Hematopoietic multipotent progenitor cell treated with erythropoietin and hydrocortisone succinate and interleukin-3 and kit ligand, for 17 days (in vitro differentiated cells): ENCODE measurements around the gene PROS1.
"Not testable (repeated sequence)": the region's sequence is repeated elsewhere in the genome, so short reads cannot be mapped to it uniquely, and the experiment has no call there.

Experiments used
- DNase-seq: peaks from one replicate; pipeline ENCODE4 v3.0.0-alpha.2; 2015; ENCODE audit warnings: low spot score

Gene PROS1

DNA sequence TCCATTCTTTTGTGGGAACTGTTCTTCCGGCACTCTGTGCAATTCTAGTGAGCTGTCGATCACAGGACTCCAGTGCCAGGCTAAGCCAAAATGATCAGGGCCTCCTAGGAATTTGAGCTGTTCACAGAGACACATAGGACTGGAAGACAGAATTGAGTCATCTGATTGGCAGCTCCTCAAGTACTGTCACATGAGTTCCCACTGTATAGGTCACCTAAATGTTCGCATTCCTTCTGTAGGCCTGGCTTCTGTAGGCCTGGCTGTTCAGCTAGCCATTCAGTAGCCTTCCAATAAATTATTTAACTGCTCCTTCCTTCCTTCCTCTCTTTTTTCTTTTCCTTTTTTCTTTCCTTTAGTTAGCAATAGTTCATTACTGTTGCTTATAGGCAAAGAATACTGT lies 4.3 kb downstream of the PROS1 start:
- no peak for DNase-seq

DNA sequence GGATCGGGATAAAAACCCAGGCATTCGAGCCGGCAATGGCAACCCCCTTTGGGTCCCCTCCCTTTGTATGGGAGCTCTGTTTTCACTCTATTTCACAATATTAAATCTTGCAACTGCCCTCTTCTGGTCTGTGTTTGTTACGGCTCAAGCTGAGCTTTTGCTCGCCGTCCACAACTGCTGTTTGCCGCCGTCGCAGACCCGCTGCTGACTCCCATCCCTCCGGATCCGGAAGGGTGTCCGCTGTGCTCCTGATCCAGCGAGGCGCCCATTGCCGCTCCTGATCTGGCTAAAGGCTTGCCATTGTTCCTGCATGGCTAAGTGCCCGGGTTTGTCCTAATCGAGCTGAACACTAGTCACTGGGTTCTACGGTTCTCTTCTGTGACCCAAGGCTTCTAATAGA lies 8.6 kb downstream of the PROS1 start:
- not testable (repeated sequence) for DNase-seq

DNA sequence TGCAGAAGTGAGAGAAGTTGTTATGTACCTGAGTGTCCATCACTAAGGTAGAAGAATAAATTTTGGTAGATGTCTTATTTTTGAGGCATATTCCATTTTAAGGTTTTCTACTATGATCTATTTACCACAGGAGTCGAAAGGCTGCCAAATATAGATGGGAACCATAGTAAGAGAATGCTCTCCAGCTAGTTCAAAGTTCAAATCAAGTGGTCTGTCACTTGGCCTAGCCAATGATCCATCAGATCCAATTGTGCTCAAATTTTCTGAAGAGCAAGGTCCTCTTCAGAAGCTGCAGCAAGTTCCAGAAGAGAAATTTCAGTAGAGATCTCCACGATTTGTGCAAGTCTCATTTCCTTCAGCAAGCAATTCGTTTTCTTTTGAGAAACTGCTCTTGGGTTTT lies 10.9 kb downstream of the PROS1 start:
- DNase-seq, result no peak

DNA sequence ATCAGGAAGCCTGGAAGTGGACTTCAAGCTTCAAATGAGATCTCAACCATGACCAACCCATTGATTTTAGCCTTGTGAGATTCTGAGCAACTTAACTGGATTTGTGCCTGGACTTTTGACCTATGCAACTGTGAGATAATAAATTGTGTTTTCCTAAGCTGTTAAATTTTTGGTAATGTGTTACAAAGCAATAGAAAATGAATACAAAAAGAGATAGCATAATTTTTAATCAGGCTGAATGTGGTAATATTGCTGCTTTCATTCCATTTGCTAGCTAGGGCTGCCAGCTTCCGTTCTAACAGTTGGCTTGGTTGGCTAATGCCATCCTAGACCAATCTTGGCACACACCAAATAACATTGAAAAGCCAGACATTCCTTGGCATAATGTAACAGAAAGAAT lies 12.2 kb downstream of the PROS1 start:
- no peak for DNase-seq

DNA sequence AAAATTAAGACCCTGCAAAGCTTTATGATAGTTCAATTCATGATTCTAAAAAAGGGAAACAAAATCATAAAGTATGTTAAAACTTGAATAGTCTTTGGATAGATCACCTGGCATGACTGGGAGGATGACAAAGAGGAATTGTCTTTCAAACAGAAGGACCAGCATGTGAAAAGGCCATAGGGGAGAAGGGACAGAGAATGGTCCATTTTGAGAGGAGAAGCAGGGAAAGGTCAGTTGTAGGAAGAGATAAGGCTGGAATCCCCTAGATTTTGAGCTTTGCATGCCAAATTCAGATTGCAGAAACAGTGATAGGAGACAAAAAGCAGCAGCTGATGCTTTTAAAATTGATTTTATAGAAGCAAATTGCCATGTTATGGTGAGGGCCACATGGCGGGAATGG lies 12.7 kb downstream of the PROS1 start:
- DNase-seq, result no peak

DNA sequence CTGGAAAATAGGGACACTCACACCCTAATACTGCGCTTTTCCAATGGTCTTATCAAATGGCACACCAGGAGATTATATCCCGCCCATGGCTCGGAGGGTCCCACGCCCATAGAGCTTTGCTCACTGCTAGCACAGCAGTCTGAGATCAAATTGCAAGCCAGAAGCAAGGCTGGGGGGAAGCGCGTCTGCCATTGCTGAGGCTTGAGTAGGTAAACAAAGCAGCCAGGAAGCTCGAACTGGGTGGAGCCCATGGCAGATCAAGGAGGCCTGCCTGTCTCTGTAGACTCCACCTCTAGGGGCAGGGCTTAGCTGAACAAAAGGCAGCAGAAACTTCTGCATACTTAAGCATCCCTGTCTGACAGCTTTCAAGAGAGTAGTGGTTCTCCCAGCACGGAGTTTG lies 23.7 kb downstream of the PROS1 start:
- DNase-seq, result not testable (repeated sequence)

DNA sequence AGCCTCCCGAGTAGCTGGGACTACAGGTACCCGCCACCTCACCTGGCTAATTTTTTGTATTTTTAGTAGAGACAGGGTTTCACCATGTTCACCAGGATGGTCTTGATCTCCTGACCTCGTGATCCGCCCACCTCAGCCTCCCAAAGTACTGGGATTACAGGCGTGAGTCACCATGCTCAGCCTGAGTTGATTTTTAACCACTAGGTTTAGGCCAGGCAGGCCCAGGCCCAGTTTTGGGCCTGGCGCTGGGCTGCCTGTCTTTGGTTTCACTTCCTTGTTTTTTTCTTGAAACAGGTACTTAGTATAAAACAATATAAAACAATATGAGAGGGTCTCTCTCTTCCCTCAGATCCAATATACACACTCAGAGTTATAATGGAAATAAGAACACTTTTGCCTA lies 36.2 kb downstream of the PROS1 start:
- DNase-seq, result not testable (repeated sequence)

DNA sequence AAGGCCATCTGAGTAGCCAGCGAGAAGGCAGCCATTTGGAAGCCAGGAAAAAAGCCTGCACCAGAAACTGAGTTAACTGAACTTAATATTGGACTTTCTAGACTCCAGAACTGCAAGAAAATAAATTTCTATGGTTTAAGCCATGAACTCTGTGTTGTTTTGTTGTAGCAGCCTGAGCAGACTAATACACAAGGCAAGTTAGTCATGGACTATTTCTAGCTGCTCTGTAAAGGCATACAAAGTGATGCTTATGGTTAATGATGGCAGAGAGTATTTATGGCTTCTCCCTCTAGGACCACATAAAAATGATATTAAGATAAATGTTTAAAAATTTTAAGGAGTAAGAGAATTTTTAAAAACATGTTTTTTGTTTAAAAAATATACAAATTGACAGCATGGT lies 37.1 kb downstream of the PROS1 start:
- DNase-seq, result no peak

DNA sequence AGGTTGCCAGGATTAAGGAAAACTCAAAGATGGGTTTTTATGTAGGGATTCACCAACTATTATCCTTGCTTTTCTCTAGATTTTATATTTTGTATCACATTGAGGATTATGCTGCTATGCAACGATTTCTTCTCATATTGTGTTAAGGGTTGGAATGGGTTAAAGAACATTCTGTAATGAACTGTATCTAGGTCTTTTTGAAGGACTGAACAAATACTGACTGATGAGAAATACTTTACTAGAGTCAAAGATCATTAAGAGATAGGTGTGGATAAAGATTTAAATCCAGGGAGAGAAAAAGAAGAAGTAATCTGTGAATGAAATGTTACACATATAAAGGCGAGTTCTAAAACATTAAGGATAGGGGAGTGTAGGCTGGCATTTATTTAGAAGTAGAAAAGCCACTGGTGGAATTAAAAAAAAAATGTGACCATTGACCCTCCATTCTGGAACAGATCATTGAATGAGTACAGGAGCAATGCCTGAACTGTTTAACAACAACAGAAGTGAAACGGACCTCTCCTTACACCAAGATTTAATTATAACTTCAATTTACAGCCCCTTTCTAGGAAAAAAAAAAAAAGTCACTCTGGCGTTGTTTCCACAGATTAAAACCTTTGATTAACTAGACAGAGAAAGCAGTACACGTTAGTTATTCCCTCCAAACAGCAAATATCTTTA lies 39.2 kb downstream of the PROS1 start:
- no peak for DNase-seq

DNA sequence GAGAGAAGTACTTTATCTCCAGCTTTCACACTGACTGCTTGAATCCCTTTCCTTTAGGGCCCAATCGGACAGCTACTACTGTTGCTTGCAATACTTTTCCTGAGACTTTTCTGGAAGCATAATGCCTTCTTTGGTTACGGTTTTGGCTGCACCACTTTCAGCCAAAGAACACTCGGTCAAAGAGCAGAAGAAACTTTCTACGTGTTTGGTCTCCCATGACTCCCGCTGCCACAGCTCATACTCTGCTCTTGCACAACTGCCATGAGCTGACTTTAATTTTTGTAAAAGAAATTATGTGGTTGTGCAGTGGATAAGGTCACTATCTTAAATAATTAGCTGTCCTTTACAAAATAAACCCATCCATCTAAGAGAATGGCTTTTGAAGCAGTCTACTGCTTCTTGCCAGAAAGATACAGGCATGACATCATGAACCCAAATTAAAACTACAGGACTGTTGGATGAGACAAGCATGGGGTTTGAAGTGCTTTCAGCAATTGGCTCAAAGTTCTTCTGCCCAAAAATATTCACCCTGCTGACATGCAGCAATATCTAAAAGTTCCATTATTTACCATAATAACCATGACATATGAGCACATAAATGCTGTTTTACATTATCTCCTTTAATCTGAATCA lies 42.0 kb downstream of the PROS1 start:
- no peak for DNase-seq

DNA sequence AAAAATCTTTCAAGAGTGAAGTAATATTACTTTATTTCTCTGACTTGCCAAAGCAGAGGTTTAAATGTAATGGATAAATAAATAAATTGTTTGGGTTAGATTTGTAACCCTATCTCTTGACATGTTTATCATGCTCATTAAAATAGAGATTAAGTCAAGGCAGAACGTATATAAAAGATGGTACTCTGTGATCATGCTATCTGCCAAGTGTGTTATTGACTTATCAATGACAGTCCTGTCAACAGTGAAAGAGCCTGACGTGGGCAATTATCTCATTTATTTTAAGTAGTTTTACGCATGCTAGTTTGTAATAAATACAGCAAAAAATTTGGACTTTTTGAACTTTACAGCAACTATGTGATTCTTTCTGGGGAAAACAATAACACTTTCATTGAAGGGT lies 43.7 kb downstream of the PROS1 start:
- DNase-seq, result no peak

DNA sequence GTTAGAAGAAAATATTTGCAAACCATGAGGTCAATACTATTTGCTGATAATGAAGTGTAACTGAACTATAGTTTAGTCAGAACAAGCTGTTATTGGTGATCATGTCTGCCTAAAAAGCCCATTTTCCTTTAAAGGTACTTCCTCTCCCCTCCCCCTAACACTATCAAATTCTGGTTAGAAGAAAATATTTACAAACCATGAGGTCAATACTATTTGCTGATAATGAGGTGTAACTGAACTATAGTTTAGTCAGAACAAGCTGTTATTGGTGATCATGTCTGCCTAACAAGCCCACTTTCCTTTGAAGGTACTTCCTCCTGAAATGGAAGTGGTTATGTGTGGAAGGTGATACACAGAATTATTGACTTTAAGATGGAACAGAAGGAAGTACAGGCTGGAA lies 46.9 kb downstream of the PROS1 start:
- no peak for DNase-seq

DNA sequence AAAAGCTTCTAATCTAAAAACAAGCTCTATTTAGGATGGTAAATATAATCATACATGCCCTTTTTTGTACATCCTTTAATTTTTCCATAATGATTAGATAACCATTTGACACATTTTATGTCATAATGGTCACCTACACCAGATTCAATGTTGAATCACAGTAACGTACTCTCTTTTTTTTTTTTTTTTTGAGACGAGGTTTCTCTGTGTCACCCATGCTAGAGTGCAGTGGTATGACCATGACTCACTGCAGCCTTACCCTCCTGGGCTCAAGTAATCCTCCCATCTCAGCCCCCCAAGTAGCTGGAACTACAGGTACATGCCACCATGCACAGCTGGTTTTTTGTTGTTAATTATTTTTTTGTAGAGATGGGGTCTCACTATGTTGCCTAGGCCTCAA lies 49.2 kb downstream of the PROS1 start:
- no peak for DNase-seq

DNA sequence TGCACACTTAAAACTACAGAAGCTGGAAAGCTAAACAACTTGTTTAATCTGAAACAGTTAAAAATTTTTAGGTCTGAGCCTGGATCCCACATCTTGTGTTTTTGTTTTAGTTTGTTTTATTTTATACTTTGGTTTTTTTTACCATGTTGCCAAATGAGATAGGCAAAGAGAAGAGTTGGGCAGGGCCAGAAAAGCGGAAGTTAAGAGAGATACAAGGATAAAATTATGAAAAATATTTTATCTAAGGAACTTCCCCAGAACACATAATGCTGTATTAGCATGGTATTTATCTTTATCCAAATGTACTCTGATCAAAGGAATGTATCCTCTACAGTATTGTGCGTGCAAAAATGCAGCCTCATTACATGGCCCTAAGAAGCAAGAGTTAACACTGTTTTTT lies 50.7 kb downstream of the PROS1 start:
- no peak for DNase-seq

DNA sequence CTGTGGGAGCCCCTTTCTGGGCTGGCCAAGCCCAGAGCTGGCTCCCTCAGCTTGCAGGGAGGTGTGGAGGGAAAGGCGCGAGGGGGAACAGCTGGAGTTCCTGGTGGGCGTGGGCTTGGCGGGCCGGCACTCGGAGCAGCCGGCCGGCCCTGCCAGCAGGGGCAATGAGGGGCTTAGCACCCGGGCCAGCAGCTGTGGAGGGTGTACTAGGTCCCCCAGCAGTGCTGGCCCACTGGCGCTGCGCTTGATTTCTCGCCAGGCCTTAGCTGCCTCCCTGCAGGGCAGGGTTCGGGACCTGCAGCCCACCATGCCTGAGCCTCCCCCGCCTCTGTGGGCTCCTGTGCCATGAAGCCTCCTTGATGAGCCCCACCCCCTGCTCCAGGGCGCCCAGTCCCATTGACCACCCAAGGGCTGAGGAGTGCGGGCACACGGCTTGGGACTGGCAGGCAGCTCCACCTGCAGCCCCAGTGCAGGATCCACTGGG lies 56.1 kb downstream of the PROS1 start:
- DNase-seq, result not testable (repeated sequence)

DNA sequence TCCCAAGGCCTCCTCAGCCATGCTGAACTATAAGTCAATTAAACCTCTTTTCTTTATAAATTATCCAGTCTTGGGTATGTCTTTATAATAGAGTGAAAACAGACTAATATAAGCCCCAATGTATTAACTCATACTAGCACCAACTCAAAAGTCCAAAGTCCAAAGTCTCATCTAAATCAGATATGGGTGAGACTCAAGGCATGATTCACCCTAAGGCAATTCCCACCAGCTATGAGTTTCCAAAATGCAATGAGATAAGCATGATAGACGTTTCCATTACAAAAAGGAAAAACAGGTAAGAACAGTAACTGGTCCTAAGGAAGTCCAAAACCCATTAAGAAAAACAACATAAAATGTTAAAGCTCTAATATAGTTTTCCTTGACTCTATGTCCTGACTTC lies 60.1 kb downstream of the PROS1 start:
- DNase-seq, result not testable (repeated sequence)

DNA sequence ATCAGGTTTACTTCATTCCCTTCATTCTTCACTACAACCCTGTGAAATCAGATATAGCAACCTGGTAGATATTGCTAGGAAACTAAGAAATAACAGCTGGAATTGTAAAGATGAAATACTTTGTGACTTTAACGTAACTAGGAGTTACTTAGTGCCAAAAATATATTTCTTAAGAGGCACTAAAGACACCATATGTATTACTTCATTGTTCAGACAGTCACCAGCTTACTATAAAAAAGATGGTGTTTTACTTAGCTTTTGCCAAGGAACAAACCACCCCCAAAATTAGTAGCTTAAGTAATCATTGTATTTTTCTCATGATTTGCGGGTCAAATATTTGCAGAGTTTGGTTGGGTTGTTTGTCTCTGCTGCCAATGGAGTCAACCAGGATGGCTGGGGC lies 62.5 kb downstream of the PROS1 start:
- DNase-seq, result no peak

DNA sequence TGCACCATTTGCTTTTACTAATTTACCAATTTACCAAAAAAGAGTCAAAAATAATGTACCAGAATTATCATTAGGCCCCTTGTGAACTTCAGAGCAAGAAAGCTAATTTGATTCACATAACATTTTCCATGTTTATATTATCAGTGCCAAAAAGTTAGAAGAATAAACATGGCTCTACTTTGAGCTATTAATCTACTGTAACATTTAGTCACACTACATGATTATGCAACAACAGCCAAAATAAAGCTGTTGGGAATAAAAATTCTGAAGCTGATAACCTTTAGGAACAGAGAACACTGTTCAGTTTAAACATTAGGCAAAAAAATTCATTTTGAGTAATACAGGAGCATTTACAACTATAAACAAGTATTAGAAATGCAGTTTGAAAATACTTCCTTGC lies 63.6 kb downstream of the PROS1 start:
- DNase-seq, result no peak

DNA sequence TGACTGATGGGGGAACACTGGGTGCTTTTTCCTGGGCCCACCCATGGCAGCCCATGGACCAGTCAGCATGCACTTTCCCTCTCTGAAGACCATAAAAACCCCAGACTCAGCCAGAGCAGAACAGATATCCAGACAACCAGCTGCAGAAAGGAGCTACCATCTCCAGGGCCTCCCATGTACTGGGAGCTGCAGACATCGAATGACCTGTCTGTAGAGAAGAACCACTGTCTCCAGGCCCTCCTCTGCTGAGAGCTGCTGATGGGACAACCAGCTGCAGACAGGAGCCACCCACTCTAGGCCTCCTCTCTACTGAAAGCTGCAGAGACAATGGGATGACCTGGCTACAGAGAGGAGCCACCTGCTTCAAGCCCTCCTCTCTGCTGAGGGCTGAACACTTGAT lies 66.6 kb downstream of the PROS1 start:
- no peak for DNase-seq

DNA sequence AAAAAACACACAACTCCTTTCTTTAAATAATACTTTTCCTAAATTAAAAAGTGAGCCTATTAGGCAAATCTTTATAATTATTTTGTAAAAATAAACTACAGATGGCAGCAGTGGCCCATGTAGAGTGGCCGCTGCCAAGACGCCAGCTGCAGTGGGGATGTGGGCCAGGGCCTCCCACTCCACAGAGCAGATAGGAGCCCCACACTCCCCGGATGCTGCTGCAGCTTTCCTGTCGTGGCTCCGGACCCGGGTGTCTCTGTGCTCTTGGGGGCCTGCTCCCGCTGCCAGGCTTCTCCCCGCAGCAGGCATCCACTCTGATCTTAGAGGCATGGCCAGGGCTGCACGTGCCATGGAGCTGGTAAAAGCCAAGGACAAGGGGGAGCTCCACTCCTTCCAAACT lies 67.5 kb downstream of the PROS1 start:
- no peak for DNase-seq

DNA sequence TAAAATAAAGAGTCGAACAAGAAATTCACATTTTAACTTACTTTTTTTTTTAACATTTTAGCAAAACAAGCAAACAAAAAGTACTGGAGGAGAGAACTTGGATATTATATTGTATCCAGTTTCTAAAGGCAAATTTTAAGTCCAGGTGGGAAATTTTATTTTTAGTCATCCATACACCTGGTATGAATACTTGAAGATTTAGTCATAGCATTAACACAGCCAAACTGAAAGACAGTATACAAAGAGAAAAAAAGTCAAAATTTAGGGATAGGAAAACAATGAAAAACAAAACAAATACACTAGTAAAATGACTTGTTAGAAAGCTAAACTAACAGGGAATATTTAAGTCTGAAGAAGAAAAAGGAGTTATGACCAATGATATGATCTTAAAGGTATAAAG lies 69.1 kb downstream of the PROS1 start:
- no peak for DNase-seq

DNA sequence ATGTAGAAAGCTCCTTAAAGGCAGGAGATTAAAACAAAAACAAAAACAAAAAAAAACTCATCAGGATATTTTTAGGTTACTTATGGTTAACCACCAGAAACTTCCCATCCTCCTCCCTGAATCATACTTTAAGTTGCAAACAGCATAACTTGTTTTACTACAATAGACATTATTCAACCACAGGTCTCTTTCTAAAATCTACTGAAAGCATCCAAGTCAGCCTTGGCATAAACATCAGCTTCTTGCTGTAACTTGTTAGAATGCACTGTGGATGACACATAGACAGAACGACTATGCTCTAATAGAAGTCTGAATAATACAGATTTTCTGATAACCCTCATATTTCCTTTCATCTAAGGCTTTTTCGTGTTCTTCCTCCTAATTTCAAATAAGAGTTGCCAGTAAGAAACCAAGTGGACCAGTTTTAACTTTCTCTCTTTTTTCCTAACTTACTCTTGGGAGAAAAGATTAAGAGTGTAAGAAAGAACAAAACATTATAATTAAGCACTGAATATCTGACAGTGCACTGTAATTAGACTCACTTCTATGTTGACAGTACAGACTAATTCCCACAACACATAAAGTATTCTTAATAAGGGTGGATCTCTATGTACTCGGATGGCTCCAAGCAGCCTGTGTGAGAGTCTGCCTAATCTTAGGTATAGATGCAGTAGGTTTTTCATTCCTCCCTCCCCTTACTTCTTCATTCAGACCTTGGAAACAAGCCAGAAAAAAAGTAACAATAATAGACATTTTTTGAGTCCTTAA lies 95.3 kb downstream of the PROS1 start:
- DNase-seq, result not testable (repeated sequence)

DNA sequence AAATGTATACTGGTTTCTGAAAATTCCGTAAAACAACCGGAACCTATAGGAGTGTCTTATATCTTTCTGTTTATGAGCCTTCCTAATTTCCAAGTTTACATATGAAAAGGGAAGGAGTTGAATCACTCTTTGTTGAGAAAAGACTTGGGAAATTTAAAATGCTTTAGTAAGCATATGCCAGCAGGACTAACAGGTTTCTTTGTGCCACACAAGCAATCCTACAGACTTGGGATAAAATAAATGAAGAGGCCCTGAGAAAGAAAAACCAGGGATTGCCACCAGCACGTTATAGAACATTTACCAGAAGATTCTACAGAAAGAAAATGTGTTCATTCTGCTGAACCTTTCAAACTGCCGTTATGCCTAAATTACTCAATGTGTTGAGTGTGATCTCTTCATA lies 96.3 kb downstream of the PROS1 start:
- not testable (repeated sequence) for DNase-seq
